ENCODE results near the gene ST6GALNAC3.

The ST6GALNAC3 gene

GRCh38 chr1:76247261-76247852 lies 172.8 kb downstream of the ST6GALNAC3 start:
- no peak for DNase-seq (ENCODE audit: low read depth)

DNA sequence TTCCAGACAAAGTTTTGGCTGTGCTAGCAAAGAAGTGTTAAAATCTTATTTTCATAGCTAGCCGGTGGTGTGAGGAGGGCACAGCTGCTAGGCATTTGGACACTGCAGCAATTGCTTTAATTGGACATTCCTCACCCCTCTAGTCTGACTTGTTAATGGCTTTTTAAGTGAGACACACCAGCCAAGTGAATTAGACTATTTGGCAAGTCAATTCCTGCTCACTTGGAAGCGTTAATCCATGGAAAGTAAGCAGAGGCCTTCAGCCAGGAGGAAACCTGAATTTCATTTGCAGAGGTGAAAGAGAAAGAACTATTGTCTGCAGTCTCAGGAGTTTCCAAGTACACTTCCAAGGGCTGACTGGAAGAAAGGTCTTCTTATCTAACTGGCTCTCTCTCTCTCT lies 175.7 kb downstream of the ST6GALNAC3 start:
- DNase-seq (ENCODE audit: low read depth) = no peak

DNA sequence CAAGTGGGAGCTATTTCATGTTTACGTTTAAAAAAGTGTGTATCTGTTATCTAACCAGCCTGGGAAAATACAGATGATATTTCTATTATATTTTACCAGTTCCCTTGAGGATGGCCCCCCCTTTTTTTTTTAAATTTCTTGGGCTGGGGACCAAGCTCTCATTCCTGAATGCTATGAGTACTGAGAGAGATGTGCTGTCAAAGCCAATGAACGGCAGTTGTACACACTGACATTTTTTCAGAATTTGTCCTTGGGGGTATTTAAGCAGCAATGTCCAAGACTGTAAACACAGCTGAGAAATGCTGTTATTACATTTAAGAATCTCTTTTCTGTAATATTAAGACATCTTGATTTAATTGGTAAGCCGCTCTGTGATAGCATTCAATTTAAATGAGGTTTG lies 177.9 kb downstream of the ST6GALNAC3 start:
- no peak for DNase-seq (ENCODE audit: low read depth)

GRCh38 chr1:76254104-76255030 lies 179.8 kb downstream of the ST6GALNAC3 start:
- no peak for DNase-seq (ENCODE audit: low read depth)

- no peak for DNase-seq (ENCODE audit: low read depth)
Measured at GRCh38 chr1:76256289-76257223, 182.0 kb downstream of the ST6GALNAC3 start.

GRCh38 chr1:76257823-76258222 lies 183.3 kb downstream of the ST6GALNAC3 start:
- DNase-seq (ENCODE audit: low read depth) = no peak

GRCh38 chr1:76259270-76259669 lies 184.7 kb downstream of the ST6GALNAC3 start:
- no peak for DNase-seq (ENCODE audit: low read depth)

DNA sequence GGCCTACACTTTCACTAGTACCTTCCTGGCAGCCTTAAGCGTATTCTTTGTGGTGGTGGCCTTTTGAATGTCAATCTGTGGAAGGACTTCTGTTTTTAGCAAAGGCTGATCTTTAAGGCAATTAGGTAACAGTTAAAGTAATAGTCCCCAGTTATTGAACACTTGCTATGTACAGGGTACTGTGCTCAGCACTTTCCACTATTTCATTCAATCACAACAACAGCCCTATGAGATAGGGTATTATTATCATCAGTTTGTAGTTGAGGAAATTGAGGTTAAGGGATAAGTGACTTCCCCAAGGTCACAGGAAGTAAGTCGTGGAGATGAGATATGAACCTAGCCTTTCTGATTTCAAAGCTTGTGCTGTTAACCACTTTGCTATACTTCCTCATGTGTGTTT lies 185.7 kb downstream of the ST6GALNAC3 start:
- no peak for DNase-seq (ENCODE audit: low read depth)

DNA sequence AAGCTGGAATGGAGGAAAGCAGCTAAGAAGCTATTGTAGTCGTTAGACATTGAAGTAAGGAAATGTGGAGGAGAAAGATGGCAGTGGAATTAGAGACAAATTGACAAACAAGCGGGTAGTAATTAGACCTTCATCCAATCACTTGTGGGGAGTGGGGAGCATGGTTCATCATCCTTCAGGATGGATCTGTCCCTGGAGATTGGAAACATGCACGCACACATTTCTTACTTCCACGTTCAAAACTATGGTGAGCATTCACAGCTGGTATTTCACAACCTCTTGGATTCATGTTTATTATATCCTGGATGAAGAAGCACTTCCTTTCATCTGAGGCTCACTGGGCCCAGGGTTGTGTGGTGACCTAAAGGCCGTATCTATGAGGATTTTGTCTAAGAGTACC lies 188.1 kb downstream of the ST6GALNAC3 start:
- DNase-seq (ENCODE audit: low read depth) = no peak

DNA sequence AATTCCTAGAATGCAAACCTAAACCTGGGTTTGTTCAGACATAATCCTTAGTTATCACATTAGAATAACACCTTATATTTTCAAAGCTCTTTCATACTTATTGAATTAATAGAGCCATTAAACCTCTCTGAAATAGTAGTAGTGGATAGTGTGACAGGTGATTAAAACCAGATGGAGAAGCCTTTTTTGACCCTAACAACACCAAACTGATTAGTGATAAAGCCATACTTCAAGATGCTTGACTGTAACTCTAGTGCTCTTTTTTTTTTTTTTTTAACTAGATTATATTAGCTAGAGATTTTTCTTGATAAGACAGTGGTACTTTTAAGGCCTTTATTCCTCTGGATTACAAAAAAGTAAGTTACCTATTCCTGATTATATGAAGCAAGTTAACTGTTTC lies 190.1 kb downstream of the ST6GALNAC3 start:
- DNase-seq (ENCODE audit: low read depth) = no peak

DNA sequence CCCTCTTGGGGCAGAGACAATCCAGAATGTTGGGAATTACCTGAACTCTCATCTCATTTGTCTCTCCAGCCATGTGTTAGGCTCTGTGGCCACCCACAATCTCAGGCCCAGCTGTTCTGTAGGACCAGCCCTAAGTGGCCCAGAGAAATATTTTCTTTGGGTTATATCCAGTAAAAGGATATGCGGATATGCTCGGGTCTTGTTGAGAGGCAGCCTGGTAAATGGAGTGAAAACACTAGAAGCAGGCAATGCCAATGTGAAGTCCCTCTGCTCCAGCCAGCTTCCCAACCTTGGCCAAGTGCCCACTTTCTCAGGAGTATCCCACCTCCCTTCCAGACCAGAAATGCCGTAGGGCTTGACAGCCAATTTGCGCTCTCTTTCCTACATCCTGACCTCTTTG lies 192.2 kb downstream of the ST6GALNAC3 start:
- no peak for DNase-seq (ENCODE audit: low read depth)

DNA sequence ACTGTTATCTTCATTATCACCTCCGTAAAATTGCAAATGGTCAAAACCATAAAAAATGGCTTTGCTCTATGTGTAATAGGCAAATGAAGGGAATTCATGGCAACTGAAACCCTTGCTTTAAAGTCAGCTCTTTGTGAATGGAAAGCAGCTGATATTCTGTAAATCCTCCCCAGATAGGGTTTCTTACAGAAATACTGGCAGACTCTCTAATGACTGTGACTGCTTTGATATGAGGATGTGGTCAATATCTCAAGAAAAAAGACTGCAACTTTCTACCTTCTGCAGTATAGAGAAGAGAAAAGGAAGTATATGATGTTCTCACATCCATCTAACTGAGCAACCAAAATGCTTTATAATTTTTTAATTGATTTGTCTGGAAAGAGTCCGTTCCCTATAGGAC lies 193.1 kb downstream of the ST6GALNAC3 start:
- no peak for DNase-seq (ENCODE audit: low read depth)

GRCh38 chr1:76268341-76268740 lies 193.8 kb downstream of the ST6GALNAC3 start:
- no peak for DNase-seq (ENCODE audit: low read depth)

GRCh38 chr1:76269155-76269554 lies 194.6 kb downstream of the ST6GALNAC3 start:
- no peak for DNase-seq (ENCODE audit: low read depth)

- DNase-seq (ENCODE audit: low read depth) = no peak
Measured at GRCh38 chr1:76274302-76274701, 199.8 kb downstream of the ST6GALNAC3 start.

GRCh38 chr1:76274718-76275117 lies 200.2 kb downstream of the ST6GALNAC3 start:
- DNase-seq (ENCODE audit: low read depth) = no peak

- no peak for DNase-seq (ENCODE audit: low read depth)
Measured at GRCh38 chr1:76278711-76279100, 204.2 kb downstream of the ST6GALNAC3 start.

DNA sequence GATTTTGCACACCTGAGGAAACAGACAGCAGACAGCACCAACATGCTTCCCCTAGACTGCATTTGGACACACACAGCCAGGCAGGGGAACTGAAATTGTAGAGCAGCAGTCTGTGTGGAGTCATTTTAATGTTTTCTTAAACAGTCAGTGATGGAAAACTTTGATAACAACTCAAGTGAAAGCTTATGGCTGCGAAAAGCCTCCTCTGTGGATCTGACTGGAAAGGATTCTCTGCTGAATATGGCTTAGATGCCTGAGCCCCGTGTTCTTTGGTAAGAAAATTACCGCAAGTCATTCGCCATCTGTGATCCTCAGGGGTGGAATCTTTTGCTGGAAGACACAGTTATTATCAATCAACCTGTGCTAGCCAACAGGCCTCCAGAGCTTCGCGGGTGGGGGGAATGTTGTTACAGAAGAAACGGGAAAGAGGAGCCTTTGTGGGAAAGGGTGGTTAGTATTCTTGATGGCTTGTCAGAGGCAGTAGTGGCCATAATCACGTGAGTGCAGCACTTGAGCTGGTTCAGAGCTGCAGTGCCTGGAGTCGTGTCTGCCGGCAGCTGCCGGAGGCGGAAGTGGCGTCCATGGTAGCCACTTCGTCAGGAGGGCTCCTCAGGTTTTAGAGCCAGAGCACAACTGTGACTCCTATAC lies 204.7 kb downstream of the ST6GALNAC3 start:
- DNase-seq (ENCODE audit: low read depth) = no peak

- no peak for DNase-seq (ENCODE audit: low read depth)
Measured at GRCh38 chr1:76281306-76281705, 206.8 kb downstream of the ST6GALNAC3 start.

DNA sequence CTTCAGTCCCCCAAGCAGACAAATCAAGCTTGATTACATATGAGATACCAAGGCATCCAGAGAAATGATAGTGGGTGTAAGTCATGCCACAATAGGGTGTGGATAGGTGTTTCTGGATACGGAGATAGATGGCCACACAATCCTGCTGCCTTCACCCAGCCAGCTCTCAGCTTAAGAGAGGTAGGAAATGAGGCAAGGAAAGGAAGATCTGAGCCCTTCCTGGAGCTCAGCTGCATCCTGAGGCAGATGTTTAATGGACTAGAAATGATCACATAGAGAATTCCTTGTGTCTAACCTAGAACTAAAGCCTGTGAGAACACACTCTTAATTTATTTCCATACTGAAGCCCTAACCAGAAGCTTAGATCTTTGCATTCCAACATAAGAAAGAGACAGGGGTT lies 210.3 kb downstream of the ST6GALNAC3 start:
- DNase-seq (ENCODE audit: low read depth) = no peak

GRCh38 chr1:76285578-76286135 lies 211.1 kb downstream of the ST6GALNAC3 start:
- DNase-seq (ENCODE audit: low read depth) = no peak

GRCh38 chr1:76287917-76288316 lies 213.4 kb downstream of the ST6GALNAC3 start:
- no peak for DNase-seq (ENCODE audit: low read depth)
